Rectal smooth muscle tissue (tissue), 1 donor: Measurements from ENCODE around the gene TMEM109.

Experiments
- H3K27ac ChIP-seq: one replicate; pipeline ENCODE4 v1.7.0; 2013; ENCODE audit warnings: low read depth, low read length, inconsistent platforms
- H3K27me3 ChIP-seq: one replicate; pipeline ENCODE4 v1.7.0; 2013; ENCODE audit warnings: low read length; ENCODE audit not compliant: control insufficient read depth, insufficient read depth
- H3K36me3 ChIP-seq: one replicate; pipeline ENCODE4 v1.7.0; 2013; ENCODE audit warnings: low read length; ENCODE audit not compliant: control insufficient read depth, insufficient read depth
- H3K4me1 ChIP-seq: one replicate; pipeline ENCODE4 v1.7.0; 2013; ENCODE audit warnings: low read length; ENCODE audit not compliant: control insufficient read depth, insufficient read depth
- H3K4me3 ChIP-seq: one replicate; pipeline ENCODE4 v1.7.0; 2013; ENCODE audit warnings: low read length
- H3K9ac ChIP-seq: one replicate; pipeline ENCODE4 v1.7.0; 2013; ENCODE audit warnings: low read length

Gene TMEM109

GRCh38 chr11:60926500-60926899, 12.5 kb downstream of the TMEM109 start:
- Histone ChIP-seq H3K9ac (no peak overlapping the region), H3K36me3 (peaks cover 10% of the 10 kb centered on the region), H3K4me3 (no peak overlapping the region), H3K4me1 (peaks cover 4% of the 10 kb centered on the region), H3K27me3 (peaks cover 14% of the 10 kb centered on the region), H3K27ac (no peak overlapping the region)

GRCh38 chr11:60927061-60927592, 13.2 kb downstream of the TMEM109 start:
- H3K4me3 ChIP-seq: no peak overlapping the region
- H3K9ac ChIP-seq: no peak overlapping the region
- peaks cover 14% of the 10 kb centered on the region for H3K27me3 ChIP-seq
- H3K4me1 ChIP-seq: peaks cover 4% of the 10 kb centered on the region
- H3K36me3 ChIP-seq: peaks cover 6% of the 10 kb centered on the region
- no peak overlapping the region for H3K27ac ChIP-seq

- H3K4me3 ChIP-seq: no peak overlapping the region
- no peak overlapping the region for H3K9ac ChIP-seq
- H3K27ac ChIP-seq: no peak overlapping the region
- peaks cover 3% of the 10 kb centered on the region for H3K36me3 ChIP-seq
- H3K27me3 ChIP-seq: peaks cover 14% of the 10 kb centered on the region
- peaks cover 4% of the 10 kb centered on the region for H3K4me1 ChIP-seq
Observed at GRCh38 chr11:60927600-60927999, 13.6 kb downstream of the TMEM109 start.

GRCh38 chr11:60928563-60929001, 14.6 kb downstream of the TMEM109 start:
- H3K4me3 ChIP-seq: no peak overlapping the region
- H3K9ac ChIP-seq: no peak overlapping the region
- peaks cover 4% of the 10 kb centered on the region for H3K4me1 ChIP-seq
- no peaks in the 10 kb centered on the region for H3K36me3 ChIP-seq
- H3K27me3 ChIP-seq: peaks cover 14% of the 10 kb centered on the region
- H3K27ac ChIP-seq: no peak overlapping the region

- Histone ChIP-seq H3K27ac (no peak overlapping the region), H3K9ac (no peak overlapping the region), H3K4me1 (no peaks in the 10 kb centered on the region), H3K4me3 (no peak overlapping the region), H3K27me3 (peaks cover 6% of the 10 kb centered on the region), H3K36me3 (no peaks in the 10 kb centered on the region)
Observed at GRCh38 chr11:60929764-60930163, 15.8 kb downstream of the TMEM109 start.

- no peaks in the 10 kb centered on the region for H3K36me3 ChIP-seq
- peaks cover 3% of the 10 kb centered on the region for H3K27me3 ChIP-seq
- H3K4me3 ChIP-seq: no peak overlapping the region
- H3K9ac ChIP-seq: no peak overlapping the region
- H3K27ac ChIP-seq: no peak overlapping the region
- no peaks in the 10 kb centered on the region for H3K4me1 ChIP-seq
Observed at GRCh38 chr11:60930394-60930793, 16.4 kb downstream of the TMEM109 start.

- H3K27me3 ChIP-seq: no peaks in the 10 kb centered on the region
- no peak overlapping the region for H3K9ac ChIP-seq
- H3K4me3 ChIP-seq: no peak overlapping the region
- no peaks in the 10 kb centered on the region for H3K36me3 ChIP-seq
- no peak overlapping the region for H3K27ac ChIP-seq
- no peaks in the 10 kb centered on the region for H3K4me1 ChIP-seq
Observed at GRCh38 chr11:60931917-60932316, 18.0 kb downstream of the TMEM109 start.

- Histone ChIP-seq H3K9ac (no peak overlapping the region), H3K27ac (no peak overlapping the region), H3K27me3 (no peaks in the 10 kb centered on the region), H3K4me3 (no peak overlapping the region), H3K4me1 (no peaks in the 10 kb centered on the region), H3K36me3 (no peaks in the 10 kb centered on the region)
Observed at GRCh38 chr11:60932605-60933356, 18.8 kb downstream of the TMEM109 start.

- no peak overlapping the region for H3K9ac ChIP-seq
- no peak overlapping the region for H3K27ac ChIP-seq
- H3K4me3 ChIP-seq: no peak overlapping the region
- H3K27me3 ChIP-seq: no peaks in the 10 kb centered on the region
- no peaks in the 10 kb centered on the region for H3K4me1 ChIP-seq
- no peaks in the 10 kb centered on the region for H3K36me3 ChIP-seq
Observed at GRCh38 chr11:60933416-60934123, 19.6 kb downstream of the TMEM109 start.

- no peaks in the 10 kb centered on the region for H3K4me1 ChIP-seq
- H3K36me3 ChIP-seq: peaks cover under 1% of the 10 kb centered on the region
- H3K9ac ChIP-seq: no peak overlapping the region
- H3K27me3 ChIP-seq: no peaks in the 10 kb centered on the region
- H3K4me3 ChIP-seq: no peak overlapping the region
- no peak overlapping the region for H3K27ac ChIP-seq
Observed at GRCh38 chr11:60934124-60934789, 20.3 kb downstream of the TMEM109 start.

- Histone ChIP-seq H3K4me3 (no peak overlapping the region), H3K36me3 (peaks cover 7% of the 10 kb centered on the region), H3K9ac (no peak overlapping the region), H3K4me1 (no peaks in the 10 kb centered on the region), H3K27me3 (no peaks in the 10 kb centered on the region), H3K27ac (no peak overlapping the region)
Observed at GRCh38 chr11:60934790-60935605, 21.0 kb downstream of the TMEM109 start.
